GM23248 (cell line): ENCODE measurements around the gene ZNF692.

Experiments
- EZH2 ChIP-seq: fragments of 200-600 bp; sonication (generic); IDR thresholded peaks from 2 replicates; pipeline ENCODE4 v1.6.1; 2018; ENCODE audit warnings: antibody characterized with exemption, mild to moderate bottlenecking; ENCODE audit not compliant: insufficient read depth, poor library complexity, severe bottlenecking
- EZH2phosphoT487 ChIP-seq: fragments of 200-600 bp; sonication (generic); IDR thresholded peaks from 2 replicates; pipeline ENCODE4 v1.6.1; 2018; ENCODE audit warnings: antibody characterized with exemption, moderate library complexity, mild to moderate bottlenecking, low read depth; ENCODE audit not compliant: insufficient read depth

- TF ChIP-seq EZH2 (no peak), EZH2phosphoT487 (no peak)
Observed at GRCh38 chr1:248890549-248891498, 31.9 kb upstream of the ZNF692 start.
